GM12801 (cell line): ENCODE results near the gene APCDD1L.

Source experiments
- CTCF ChIP-seq: IDR thresholded peaks from one replicate; pipeline ENCODE4 v1.5.1; 2011; ENCODE audit warnings: control low read depth; ENCODE audit not compliant: insufficient read length; ENCODE audit errors: extremely low read depth

Gene APCDD1L

GRCh38 chr20:58416835-58417234, 98.4 kb downstream of the APCDD1L start:
- TF ChIP-seq CTCF = no peak

- TF ChIP-seq CTCF = no peak
Measured at GRCh38 chr20:58416057-58416456, 99.1 kb downstream of the APCDD1L start.
